ENCODE measurements around the gene INPP5D. TPM values are rescaled to one million over a fixed set of nuclear protein-coding genes. Genes with fewer than 3 reads are reported as not detected.

The INPP5D gene
- polyA plus RNA-seq, 1 of the 3 experiments (the other 2 are of a cell fraction): 1.3 TPM

DNA sequence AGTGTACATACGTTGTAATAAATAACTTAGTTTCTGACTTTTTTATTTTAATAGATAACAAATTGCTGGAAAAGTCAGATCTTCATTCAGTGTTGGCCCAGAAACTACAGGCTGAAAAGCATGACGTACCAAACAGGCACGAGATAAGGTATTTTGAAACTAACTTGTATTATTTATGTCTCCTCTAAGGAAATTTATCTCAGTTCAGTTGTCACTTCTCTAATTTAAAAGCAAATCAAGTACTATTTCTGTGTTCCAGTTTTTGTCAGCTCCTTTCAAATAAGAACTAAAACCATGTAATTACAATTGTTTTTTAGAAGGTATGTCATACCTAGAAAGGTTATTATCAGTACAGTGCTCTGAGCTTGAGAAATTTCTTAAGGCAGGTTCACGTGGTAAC is 195.9 kb downstream of the INPP5D start:
- Histone ChIP-seq H3K27ac (ENCODE audit: low read depth in 2 of 2, low read length in 1 of 2) (no peak overlapping the region), H3K36me3 (replicated peaks in 1 of 2; ENCODE audit: control insufficient read depth in 1 of 2, insufficient read depth in 2 of 2, low read length in 1 of 2) (peaks cover 24 to 44% of the 10 kb centered on the region in 2 experiments), H3K4me1 (ENCODE audit: control insufficient read depth in 1 of 2, insufficient read depth in 2 of 2, low read depth in 1 of 2, low read length in 1 of 2) (peaks cover 6 to 12% of the 10 kb centered on the region in 2 experiments), H3K79me2 (ENCODE audit: insufficient read depth) (peaks cover 86% of the 10 kb centered on the region), H4K20me1 (ENCODE audit: insufficient read depth) (peaks cover 28% of the 10 kb centered on the region), H3K9me2 (no peaks in the 10 kb centered on the region), H3K4me2 (no peak overlapping the region), H3K9ac (no peak overlapping the region), H3K4me3 (ENCODE audit: low read depth in 2 of 2, low read length in 1 of 2) (no peak overlapping the region), H3K27me3 (ENCODE audit: insufficient read depth) (no peaks in the 10 kb centered on the region), H3F3A (replicated peaks; ENCODE audit: insufficient read depth) (no peaks in the 10 kb centered on the region), H2AFZ (ENCODE audit: low read depth) (no peak overlapping the region), H3K9me3 (no peaks in the 10 kb centered on the region)
- DNase-seq: no peak
- TF ChIP-seq FOXJ3 (CRISPR knock-in tag; IDR thresholded peaks at IDR 0.05) (no peak), GABPA (IDR thresholded peaks at IDR 0.05; ENCODE audit: low read depth) (no peak), GATA2 (CRISPR knock-in tag; IDR thresholded peaks at IDR 0.05) (no peak), RFX5 (IDR thresholded peaks at IDR 0.05; ENCODE audit: low read length) (no peak), RXRA (IDR thresholded peaks at IDR 0.05; ENCODE audit: borderline replicate concordance, low read depth) (no peak), CHD2 (IDR thresholded peaks at IDR 0.05; ENCODE audit: low read length, partially characterized antibody) (no peak), NRF1 (IDR thresholded peaks at IDR 0.05; ENCODE audit: low read depth, low read length) (no peak), TCF12 (IDR thresholded peaks at IDR 0.05) (no peak), TAF1 (IDR thresholded peaks at IDR 0.05; ENCODE audit: borderline replicate concordance, low read depth, low read length) (no peak), RCOR1 (IDR thresholded peaks at IDR 0.05; ENCODE audit: low read length) (no peak), POLR2AphosphoS5 (IDR thresholded peaks at IDR 0.05; ENCODE audit: low read depth, low read length) (no peak), JUND (IDR thresholded peaks at IDR 0.05) (no peak)
- TF ChIP-seq, protein P1, sequence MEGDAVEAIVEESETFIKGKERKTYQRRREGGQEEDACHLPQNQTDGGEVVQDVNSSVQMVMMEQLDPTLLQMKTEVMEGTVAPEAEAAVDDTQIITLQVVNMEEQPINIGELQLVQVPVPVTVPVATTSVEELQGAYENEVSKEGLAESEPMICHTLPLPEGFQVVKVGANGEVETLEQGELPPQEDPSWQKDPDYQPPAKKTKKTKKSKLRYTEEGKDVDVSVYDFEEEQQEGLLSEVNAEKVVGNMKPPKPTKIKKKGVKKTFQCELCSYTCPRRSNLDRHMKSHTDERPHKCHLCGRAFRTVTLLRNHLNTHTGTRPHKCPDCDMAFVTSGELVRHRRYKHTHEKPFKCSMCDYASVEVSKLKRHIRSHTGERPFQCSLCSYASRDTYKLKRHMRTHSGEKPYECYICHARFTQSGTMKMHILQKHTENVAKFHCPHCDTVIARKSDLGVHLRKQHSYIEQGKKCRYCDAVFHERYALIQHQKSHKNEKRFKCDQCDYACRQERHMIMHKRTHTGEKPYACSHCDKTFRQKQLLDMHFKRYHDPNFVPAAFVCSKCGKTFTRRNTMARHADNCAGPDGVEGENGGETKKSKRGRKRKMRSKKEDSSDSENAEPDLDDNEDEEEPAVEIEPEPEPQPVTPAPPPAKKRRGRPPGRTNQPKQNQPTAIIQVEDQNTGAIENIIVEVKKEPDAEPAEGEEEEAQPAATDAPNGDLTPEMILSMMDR (IDR thresholded peaks at IDR 0.05): no peak
- POLR2A ChIA-PET: no interaction called here
- CTCF ChIA-PET: interaction anchor here (1.8 kb wide), 1 partner anchor 403 kb away, joined by 5 read pairs; no protein-coding TSS in a partner anchor
- 94% methylated on average over 4 of the region's 4 CpGs for WGBS (ENCODE audit: low lambda C conversion rate)

Small RNAs within 50 kb of the gene (small RNA-seq; reads per million reads assigned to genes)
- 0 reads per million in 7 experiments for gene RN7SL32P

Other genes starting within 250 kb of the INPP5D start
- 1.2 and 1.3 TPM in 2 replicates for gene SNORC, start 190.1 kb upstream of the INPP5D start, polyA plus RNA-seq (2012; rRNA removed)
- gene NGEF, start 47.1 kb upstream of the INPP5D start, polyA plus RNA-seq (2012; rRNA removed): 1.2 and 1.4 TPM in 2 replicates
- not detected in 2 replicates for gene NEU2, start 27.7 kb upstream of the INPP5D start, polyA plus RNA-seq (2012; rRNA removed)
- 22.2 and 32.2 TPM in 2 replicates for gene ATG16L1, start 191.3 kb downstream of the INPP5D start, polyA plus RNA-seq (2012; rRNA removed)
- gene SAG, start 247.5 kb downstream of the INPP5D start, polyA plus RNA-seq (2012; rRNA removed): not detected in 2 replicates